Activated T-cell treated with anti-CD3 and anti-CD28 coated beads, Interleukin-2, amount 50 U/mL, for 24 hours (primary cell): ENCODE results near the gene LTBP1.

ENCODE experiments used
- DNase-seq: peaks from one replicate; pipeline ENCODE4 v3.0.0-alpha.2; 2020
- H3K27ac Mint-ChIP-seq: 2 replicates; pipeline ENCODE4 v1.8.0; 2020; ENCODE audit warnings: mild to moderate bottlenecking, mixed read lengths
- H3K27me3 Mint-ChIP-seq: 2 replicates; pipeline ENCODE4 v1.8.0; 2020; ENCODE audit warnings: mixed read lengths
- H3K36me3 Mint-ChIP-seq: 2 replicates; pipeline ENCODE4 v1.8.0; 2020; ENCODE audit warnings: low read depth, mixed read lengths
- H3K4me1 Mint-ChIP-seq: 2 replicates; pipeline ENCODE4 v1.8.0; 2020; ENCODE audit warnings: low read depth, mixed read lengths
- H3K4me3 Mint-ChIP-seq: 2 replicates; pipeline ENCODE4 v1.8.0; 2020; ENCODE audit warnings: mild to moderate bottlenecking, moderate library complexity, mixed read lengths
- H3K9me3 Mint-ChIP-seq: 2 replicates; pipeline ENCODE4 v1.8.0; 2020; ENCODE audit warnings: mixed read lengths

Gene LTBP1

GRCh38 chr2:33273479-33273878, 326.7 kb downstream of the LTBP1 start:
- H3K27me3 Mint-ChIP-seq = peaks cover 17% of the 10 kb centered on the region
- no peaks in the 10 kb centered on the region for H3K9me3 Mint-ChIP-seq
- H3K4me3 Mint-ChIP-seq = no peak overlapping the region
- DNase-seq = no peak
- peaks cover 13% of the 10 kb centered on the region for H3K4me1 Mint-ChIP-seq
- no peak overlapping the region for H3K27ac Mint-ChIP-seq
- no peaks in the 10 kb centered on the region for H3K36me3 Mint-ChIP-seq

GRCh38 chr2:33274524-33274923, 327.8 kb downstream of the LTBP1 start:
- H3K36me3 Mint-ChIP-seq = no peaks in the 10 kb centered on the region
- no peaks in the 10 kb centered on the region for H3K9me3 Mint-ChIP-seq
- H3K27ac Mint-ChIP-seq = no peak overlapping the region
- H3K4me3 Mint-ChIP-seq = no peak overlapping the region
- DNase-seq = no peak
- H3K4me1 Mint-ChIP-seq = peaks cover 13% of the 10 kb centered on the region
- H3K27me3 Mint-ChIP-seq = peaks cover 15% of the 10 kb centered on the region

GRCh38 chr2:33275689-33276444, 329.1 kb downstream of the LTBP1 start:
- Mint-ChIP-seq H3K4me3 (no peak overlapping the region), H3K27ac (no peak overlapping the region), H3K9me3 (no peaks in the 10 kb centered on the region), H3K36me3 (no peaks in the 10 kb centered on the region), H3K27me3 (peaks cover 10% of the 10 kb centered on the region), H3K4me1 (peaks cover 13% of the 10 kb centered on the region)
- peak; percentile 44 for DNase-seq

- H3K27ac Mint-ChIP-seq = no peak overlapping the region
- H3K27me3 Mint-ChIP-seq = peaks cover 6% of the 10 kb centered on the region
- no peaks in the 10 kb centered on the region for H3K9me3 Mint-ChIP-seq
- no peaks in the 10 kb centered on the region for H3K36me3 Mint-ChIP-seq
- no peak for DNase-seq
- peaks cover 6% of the 10 kb centered on the region for H3K4me1 Mint-ChIP-seq
- no peak overlapping the region for H3K4me3 Mint-ChIP-seq
Observed at GRCh38 chr2:33277002-33277426, 330.3 kb downstream of the LTBP1 start.

GRCh38 chr2:33278245-33278943, 331.6 kb downstream of the LTBP1 start:
- Mint-ChIP-seq H3K27me3 (peaks cover 6% of the 10 kb centered on the region), H3K4me1 (peaks cover 4% of the 10 kb centered on the region), H3K36me3 (no peaks in the 10 kb centered on the region), H3K4me3 (no peak overlapping the region), H3K27ac (no peak overlapping the region), H3K9me3 (no peaks in the 10 kb centered on the region)
- no peak for DNase-seq

GRCh38 chr2:33284287-33284686, 337.5 kb downstream of the LTBP1 start:
- H3K27ac Mint-ChIP-seq = no peak overlapping the region
- peaks cover 25% of the 10 kb centered on the region for H3K27me3 Mint-ChIP-seq
- DNase-seq = no peak
- H3K4me1 Mint-ChIP-seq = no peaks in the 10 kb centered on the region
- H3K9me3 Mint-ChIP-seq = no peaks in the 10 kb centered on the region
- H3K4me3 Mint-ChIP-seq = no peak overlapping the region
- no peaks in the 10 kb centered on the region for H3K36me3 Mint-ChIP-seq

GRCh38 chr2:33287507-33288005, 340.8 kb downstream of the LTBP1 start:
- Mint-ChIP-seq H3K36me3 (no peaks in the 10 kb centered on the region), H3K4me3 (no peak overlapping the region), H3K27ac (no peak overlapping the region), H3K4me1 (no peaks in the 10 kb centered on the region), H3K9me3 (no peaks in the 10 kb centered on the region), H3K27me3 (peaks cover 25% of the 10 kb centered on the region)
- no peak for DNase-seq

- DNase-seq = no peak
- Mint-ChIP-seq H3K4me1 (no peaks in the 10 kb centered on the region), H3K9me3 (no peaks in the 10 kb centered on the region), H3K4me3 (no peak overlapping the region), H3K27ac (no peak overlapping the region), H3K36me3 (no peaks in the 10 kb centered on the region), H3K27me3 (peaks cover 25% of the 10 kb centered on the region)
Observed at GRCh38 chr2:33288011-33288410, 341.3 kb downstream of the LTBP1 start.

GRCh38 chr2:33289961-33290360, 343.2 kb downstream of the LTBP1 start:
- Mint-ChIP-seq H3K36me3 (no peaks in the 10 kb centered on the region), H3K27ac (no peak overlapping the region)

GRCh38 chr2:33291278-33292013, 344.7 kb downstream of the LTBP1 start:
- DNase-seq = no peak
- Mint-ChIP-seq H3K4me1 (no peaks in the 10 kb centered on the region), H3K27me3 (peaks cover 19% of the 10 kb centered on the region)

More at GRCh38 chr2:33289961-33290360, 343.2 kb downstream of the LTBP1 start:
- H3K27me3 Mint-ChIP-seq = peaks cover 25% of the 10 kb centered on the region
- H3K4me3 Mint-ChIP-seq = no peak overlapping the region
- H3K9me3 Mint-ChIP-seq = no peaks in the 10 kb centered on the region
- no peaks in the 10 kb centered on the region for H3K4me1 Mint-ChIP-seq
- DNase-seq = no peak

GRCh38 chr2:33292063-33292462, 345.3 kb downstream of the LTBP1 start:
- Mint-ChIP-seq H3K4me1 (no peaks in the 10 kb centered on the region), H3K9me3 (no peaks in the 10 kb centered on the region), H3K36me3 (no peaks in the 10 kb centered on the region), H3K27ac (no peak overlapping the region), H3K4me3 (no peak overlapping the region), H3K27me3 (peaks cover 19% of the 10 kb centered on the region)
- no peak for DNase-seq

More at GRCh38 chr2:33291278-33292013, 344.7 kb downstream of the LTBP1 start:
- H3K9me3 Mint-ChIP-seq = no peaks in the 10 kb centered on the region
- no peak overlapping the region for H3K4me3 Mint-ChIP-seq
- no peak overlapping the region for H3K27ac Mint-ChIP-seq
- H3K36me3 Mint-ChIP-seq = no peaks in the 10 kb centered on the region

- Mint-ChIP-seq H3K36me3 (no peaks in the 10 kb centered on the region), H3K4me3 (no peak overlapping the region), H3K27me3 (peaks cover 14% of the 10 kb centered on the region), H3K4me1 (no peaks in the 10 kb centered on the region), H3K9me3 (no peaks in the 10 kb centered on the region), H3K27ac (no peak overlapping the region)
- no peak for DNase-seq
Observed at GRCh38 chr2:33292981-33293595, 346.3 kb downstream of the LTBP1 start.

- Mint-ChIP-seq H3K9me3 (no peaks in the 10 kb centered on the region), H3K27me3 (peaks cover 9% of the 10 kb centered on the region), H3K4me1 (no peaks in the 10 kb centered on the region), H3K4me3 (no peak overlapping the region), H3K27ac (no peak overlapping the region), H3K36me3 (no peaks in the 10 kb centered on the region)
- DNase-seq = no peak
Observed at GRCh38 chr2:33298233-33298632, 351.5 kb downstream of the LTBP1 start.

- H3K36me3 Mint-ChIP-seq = no peaks in the 10 kb centered on the region
- H3K27me3 Mint-ChIP-seq = peaks cover 6% of the 10 kb centered on the region
- H3K27ac Mint-ChIP-seq = no peak overlapping the region
Observed at GRCh38 chr2:33301355-33301754, 354.6 kb downstream of the LTBP1 start.

More at GRCh38 chr2:33301355-33301754, 354.6 kb downstream of the LTBP1 start:
- H3K4me1 Mint-ChIP-seq = no peaks in the 10 kb centered on the region
- H3K4me3 Mint-ChIP-seq = no peak overlapping the region
- DNase-seq = no peak
- H3K9me3 Mint-ChIP-seq = no peaks in the 10 kb centered on the region
